HG02973 (cell line): Measurements from ENCODE around the gene DHRS3.

ENCODE experiments used
- ATAC-seq: cut with Tn5 transposase; IDR thresholded peaks from one replicate; pipeline ENCODE4 v1.9.1; 2021; ENCODE audit warnings: moderate library complexity; ENCODE audit not compliant: unreplicated experiment

The DHRS3 gene

DNA sequence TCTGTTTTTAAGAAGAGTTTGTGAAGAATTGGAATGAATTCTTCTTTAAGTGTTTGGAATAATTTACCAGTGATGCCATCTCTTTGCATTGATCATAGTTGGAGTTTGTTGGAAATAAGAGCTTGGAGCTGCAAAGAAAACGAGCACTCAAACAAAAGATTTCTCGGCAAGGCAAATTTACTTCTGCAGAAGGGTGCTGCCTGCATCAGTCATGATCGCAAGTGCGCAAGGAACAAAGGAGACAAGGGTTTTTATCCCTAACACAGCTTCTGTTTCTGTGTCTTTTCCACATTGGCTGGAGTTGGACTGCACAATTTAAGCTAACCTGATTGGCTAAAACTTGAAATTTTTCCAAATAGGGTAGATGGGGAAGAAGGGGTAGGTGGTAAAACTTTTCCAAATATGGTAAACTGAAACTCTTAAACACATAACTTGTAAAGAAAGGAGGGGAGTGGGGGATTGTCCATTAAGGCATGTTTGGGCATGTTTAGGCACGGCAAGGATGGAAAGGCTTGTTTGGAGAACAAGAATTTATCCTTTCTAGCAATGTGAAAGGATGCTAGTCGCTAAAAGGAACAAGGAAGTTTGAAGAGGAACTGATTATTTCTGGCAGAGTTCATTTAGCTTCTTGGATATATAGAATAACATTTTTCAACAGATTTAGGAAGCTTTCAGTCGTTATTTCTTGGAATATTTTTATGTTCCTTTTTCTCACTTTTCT lies 22.4 kb upstream of the DHRS3 start:
- ATAC-seq = no peak

DNA sequence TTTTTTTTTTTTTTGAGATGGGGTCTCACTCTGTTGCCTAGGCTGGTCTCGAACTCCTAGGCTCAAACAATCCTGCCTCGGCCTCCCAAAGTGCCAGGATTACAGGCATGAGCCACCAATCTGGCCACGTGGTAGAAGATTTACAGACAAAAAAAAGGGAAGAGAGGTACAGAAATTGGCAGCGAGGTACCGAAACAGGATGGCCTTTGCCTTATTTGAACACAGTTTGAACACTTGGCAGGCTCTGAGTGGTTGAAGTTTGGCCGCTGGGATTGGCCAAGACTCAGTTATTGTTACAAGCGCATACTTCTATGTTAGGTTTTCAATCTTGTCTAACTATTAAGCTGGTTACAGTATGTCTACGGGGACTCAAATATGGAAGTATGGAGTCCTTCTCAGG lies 19.7 kb upstream of the DHRS3 start:
- no peak for ATAC-seq

DNA sequence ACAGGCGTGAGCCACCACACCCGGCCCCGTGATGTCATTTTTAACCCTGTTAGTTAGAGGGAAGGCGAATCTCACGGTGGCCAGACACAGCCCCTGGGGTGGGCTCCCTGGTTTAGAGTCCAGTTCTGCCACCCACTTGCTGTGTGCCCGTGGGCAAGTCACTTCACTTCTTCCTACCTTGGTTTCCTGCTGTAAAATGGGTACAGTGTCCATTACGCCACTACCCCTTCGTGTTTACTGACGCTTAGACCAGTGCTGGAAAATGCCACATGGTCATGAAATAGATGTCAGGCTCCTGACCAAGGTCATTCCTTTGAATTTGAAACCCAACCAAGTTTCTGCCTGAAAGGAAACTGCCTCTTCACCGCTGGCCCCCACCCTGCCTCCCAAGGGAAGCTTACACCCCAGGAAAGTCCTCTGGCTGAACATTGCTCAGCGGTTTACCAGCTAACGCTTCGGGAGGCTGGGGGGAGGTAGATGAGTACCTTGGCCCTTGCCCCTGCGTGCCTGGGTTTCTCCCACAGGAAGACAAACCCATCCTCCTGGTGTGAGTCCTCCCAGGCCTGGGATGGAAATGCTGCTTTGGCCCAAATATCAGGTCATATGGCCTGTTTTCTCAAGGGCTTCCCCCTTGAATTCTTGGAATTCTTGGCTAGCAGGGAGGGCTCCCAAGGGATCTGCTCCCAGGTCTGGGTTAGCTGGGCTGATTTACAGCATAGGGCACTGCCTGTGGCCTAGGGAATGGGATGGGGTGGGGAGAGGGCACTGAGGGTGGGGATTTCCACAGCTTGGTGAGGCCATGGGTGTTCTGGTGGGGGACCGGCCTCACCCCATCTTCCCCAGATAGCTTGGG lies 18.3 kb upstream of the DHRS3 start:
- no peak for ATAC-seq

DNA sequence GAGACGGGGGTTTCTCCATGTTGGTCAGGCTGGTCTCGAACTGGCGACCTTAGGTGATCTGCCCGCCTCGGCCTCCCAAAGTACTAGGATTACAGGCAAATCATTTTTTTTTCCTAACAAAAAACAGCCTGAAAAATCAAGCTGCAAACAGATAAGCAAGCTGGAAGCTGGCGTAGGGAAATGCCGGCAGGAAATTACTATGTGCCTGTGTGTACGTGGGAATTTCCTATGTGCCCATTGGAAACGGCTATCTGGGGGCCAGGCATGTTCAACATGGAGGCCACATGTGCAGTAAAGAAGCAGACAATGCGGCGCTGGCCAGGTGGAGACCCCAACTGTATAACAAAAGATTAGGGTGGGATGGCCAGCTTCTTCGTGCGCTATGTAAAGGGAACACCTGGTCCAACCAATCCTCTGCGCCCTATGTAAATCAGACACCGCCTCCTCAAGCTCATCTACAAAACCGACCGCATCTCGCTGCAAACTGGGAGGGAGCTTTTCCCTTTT lies 16.7 kb upstream of the DHRS3 start:
- ATAC-seq = no peak

DNA sequence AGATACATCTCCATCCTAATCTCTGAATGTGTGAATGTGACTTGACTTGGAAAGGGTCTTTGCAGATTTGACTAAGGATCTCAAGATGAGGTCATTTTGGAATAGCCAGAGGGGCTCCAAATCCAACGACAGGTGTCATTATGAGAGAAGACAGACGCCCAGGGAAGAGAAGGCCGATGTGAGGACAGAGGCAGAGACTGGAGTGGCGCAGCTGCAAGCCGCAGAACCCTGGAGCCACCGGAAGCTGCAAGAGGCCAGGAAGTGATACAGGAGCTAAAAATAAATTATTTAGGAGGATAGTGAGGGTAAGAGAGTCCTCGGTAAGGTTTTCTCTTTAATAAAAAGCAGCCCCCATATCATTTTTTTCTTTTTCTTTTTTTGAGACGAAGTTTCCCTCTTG lies 16.1 kb upstream of the DHRS3 start:
- ATAC-seq = no peak

DNA sequence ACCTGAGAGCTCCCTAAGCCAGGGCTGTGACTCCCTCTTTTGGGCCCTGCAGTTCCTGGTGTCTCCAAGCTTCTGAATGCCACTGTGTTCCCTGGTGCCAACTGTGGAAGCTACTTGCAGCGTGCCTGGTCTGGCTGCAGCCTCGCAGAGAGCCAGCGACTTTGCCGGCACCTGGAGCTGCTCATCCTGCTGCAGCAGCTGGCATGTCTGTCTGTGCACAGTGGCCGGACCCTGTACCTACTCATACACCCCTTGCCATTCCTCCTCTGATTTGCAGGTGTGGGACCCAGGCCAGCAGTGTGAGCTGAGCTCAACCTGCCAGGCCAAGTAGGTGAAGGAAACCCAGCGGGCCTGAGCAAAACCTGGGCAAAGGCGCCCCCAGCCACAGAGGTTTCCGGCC lies 13.6 kb upstream of the DHRS3 start:
- no peak for ATAC-seq

DNA sequence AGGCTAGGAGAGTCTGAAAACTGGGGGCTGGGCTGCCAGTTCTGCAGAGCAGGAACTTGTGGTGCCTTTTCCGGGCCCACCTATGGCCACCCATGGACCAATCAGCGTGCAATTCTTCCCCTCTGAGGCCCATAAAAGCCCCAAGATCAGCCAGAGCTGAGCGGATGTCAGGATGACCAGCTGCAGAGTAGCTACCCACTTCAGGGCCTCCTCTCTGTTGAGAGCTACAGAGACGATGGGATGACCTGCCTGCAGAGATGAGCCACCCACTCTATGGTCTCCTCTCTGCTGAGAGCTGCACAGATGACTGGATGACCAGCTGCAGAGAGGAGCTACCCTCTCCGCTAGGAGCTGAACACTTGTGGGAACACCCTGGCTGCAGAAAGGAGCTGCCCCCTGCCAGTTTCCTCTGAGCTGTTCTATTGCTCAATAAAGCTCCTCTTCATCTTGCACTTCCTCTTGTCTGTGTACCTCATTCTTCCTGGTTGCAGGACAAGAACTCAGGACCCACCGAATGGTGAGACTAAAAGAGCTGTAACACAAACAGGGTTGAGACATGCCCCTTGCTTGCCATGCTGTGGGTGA lies 13.0 kb upstream of the DHRS3 start:
- no peak for ATAC-seq

DNA sequence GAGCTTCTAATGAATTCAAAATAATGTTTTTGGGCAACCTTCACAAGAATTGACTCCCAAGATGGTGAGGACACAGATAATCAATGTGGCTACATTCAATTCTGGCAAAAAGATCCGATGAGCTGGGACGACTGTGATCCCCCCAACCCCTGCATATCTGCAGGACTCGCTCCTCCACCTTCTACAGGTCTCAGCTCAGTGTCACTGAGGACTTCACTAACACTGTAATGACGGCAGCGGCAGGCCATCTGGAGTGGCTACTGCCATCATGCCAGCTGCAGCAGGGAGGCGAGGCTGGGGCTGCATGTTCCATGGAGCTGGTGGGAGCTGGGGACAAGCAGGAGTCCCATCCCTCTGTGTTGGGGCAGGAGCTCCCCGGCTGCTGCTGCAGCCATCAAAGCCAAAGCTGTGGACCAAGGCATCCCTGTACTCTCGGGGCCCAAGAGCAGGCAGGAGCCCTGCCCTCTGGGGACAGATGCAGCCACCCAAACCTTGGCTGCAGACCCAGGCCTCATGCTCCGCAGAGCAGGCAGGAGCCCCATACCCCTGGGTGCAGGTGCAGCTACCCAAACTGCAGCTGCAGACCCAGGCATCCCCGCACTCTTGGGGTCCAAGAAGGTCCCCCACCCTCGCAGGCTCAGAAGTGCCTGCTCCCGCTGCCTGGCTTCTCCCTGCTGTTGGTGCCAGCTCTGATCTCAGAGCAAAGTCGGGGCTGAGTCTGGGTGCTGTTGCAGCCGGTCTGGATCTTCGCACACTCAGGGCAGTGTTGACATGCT lies 12.2 kb upstream of the DHRS3 start:
- no peak for ATAC-seq

DNA sequence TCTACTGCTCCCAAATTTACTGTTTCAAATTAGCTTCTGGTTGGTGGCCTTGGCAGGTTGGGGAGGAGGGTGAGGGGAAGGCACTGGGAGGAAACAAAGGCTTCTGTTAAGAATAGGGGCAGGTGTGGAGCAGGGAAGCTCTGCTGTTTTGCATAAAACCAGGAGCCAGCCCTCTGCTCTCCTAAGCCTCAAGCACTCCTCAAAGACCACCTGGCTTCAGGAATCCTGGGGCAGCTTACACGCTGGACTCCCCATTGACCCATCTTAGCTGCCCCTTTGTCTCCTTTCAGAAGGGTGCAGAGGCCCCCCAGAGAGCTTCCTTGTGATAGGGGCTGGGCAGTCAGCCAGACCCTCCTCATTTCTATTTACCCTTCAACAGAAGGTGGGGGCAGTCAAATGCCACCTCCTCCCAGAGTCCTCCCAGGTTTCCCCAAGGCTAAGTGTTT lies 11.5 kb upstream of the DHRS3 start:
- ATAC-seq = no peak

DNA sequence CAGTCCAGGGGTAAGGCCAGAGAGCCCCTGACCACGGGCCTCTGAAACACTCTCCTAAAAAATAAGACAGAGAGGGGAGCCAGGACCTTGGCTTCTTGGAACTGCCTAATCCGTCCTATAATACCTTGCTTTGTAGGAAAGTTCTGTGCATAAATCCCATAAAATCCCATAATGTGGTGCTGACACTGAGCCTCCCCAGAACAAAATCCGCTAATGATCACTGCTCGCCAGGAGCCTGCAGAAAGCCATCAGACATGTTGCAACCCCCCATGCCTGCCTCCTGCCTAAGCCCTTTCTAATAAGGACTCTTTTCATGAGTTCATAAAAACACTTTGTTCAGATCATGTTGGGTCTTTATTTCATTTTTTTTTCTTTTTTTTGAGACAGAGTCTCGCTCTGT lies 9.3 kb upstream of the DHRS3 start:
- ATAC-seq = no peak

DNA sequence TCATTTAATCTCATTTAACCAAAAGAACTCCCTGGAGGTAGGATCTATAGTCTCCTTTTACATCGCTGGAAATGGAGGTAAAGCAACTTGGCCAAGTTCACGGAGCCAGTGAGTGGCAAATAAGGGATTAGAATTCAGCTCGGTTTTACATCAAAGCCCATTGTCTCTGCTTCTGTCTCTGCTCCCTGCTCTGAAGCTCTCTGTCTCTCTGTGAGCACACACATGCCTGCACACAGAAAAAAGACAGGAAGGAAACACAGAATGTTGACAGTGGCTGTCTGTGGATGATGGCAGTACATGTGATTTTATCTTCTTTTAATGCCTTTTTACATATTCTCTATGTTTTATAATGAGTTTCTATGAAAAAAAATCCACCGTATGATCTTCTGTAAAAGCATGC lies 8.9 kb upstream of the DHRS3 start:
- ATAC-seq = no peak

DNA sequence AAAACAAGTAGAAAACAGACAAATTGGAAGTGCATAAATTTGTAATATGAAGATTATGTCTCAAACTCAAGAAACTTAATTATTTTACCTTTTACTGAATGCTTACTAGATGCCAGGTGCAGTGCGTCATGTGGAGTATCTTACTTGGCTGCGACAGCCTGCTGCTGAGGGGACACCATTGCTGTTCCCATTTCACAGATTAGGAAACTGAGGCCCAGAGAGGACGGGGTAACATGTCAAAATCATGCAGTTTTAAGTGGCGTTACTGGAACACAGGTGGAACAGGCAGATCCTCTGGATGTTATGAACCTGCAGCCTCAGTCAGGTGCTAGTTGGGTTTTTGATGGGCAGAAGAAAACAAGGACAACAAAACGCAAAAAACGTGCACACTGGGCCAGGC lies 7.3 kb upstream of the DHRS3 start:
- no peak for ATAC-seq

DNA sequence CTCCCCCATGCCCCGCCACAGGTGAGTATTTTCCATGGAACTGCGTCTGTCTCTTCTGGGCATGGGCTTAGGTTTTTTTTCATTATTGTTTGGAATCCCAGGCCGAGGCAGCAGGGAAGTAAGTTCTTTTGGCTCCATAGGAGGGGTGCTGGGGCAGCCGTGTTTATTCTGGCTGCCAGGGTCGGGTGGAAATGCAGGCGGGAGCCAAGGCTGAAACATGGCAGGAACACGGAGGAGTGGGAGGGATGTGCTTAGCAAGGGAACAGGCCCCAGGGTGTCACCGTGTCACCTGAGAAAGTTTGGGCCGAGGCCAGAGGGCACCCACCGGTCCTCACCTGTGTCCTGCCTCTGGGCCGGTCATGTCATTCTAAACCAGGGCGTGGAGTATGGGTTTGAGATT lies 4.5 kb upstream of the DHRS3 start:
- ATAC-seq = no peak

DNA sequence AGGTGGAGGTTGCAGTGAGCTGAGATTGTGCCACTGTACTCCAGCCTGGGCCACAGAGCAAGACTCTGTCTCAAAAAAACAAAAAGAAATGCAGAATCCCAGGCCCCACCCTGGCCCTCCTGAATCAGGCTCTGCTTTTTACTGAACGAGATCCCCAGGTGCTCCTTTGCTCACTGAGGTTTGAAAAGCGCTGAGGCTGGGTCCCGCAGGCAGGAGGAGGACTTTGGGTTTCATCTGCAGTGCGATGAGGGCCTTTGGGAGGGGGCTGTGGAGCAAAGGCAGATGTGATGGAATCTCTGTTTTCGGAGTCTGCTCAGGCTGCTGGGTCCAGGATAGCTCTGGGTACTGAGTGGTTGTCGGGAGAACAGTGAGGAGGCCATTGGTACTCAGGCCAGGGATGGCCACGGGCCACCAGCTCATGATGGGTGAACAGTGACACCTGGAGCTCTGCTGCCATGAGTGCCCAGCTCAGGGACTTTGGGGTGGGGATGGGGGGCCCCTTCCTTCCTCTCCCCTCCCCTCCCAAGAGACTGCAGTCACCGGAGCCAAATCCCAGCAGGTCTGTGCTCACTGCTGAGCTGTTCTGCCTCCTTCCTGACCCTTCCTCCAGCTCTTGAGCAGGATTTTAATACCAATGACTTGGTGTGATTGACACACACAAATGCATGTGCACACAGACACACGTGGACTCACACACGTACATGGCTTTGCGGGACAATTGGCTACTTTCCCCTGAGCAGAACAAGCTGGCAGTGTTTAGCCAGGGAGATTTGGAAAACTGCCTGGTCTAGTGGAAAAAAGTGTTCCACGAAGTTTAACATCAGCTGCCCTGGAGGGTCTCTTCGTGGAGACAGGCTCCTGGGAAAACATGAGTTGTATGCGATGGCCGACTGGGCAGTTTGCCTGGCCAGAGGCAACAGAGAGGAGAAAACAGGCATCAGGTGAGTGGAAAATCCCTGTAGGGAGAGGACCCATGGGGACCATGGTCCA lies 3.6 kb upstream of the DHRS3 start:
- no peak for ATAC-seq

DNA sequence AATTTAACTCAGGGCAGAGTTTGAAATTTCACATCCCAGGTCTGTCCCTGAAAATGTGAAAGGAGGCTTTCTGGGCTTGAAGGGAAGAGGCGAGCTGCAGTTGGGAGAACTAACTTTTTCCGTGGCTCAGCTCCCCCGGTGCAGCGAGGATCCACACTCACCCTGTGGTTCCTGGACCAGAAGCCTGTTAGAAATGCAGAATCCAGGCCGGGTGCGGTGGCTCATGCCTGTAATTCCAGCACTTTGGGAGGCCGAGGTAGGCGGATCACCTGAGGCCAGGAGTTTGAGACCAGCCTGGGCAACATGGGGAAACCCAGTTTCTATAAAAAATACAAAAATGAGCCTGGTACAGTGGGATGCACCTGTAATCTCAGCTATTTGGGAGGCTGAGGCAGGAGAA lies 2.9 kb upstream of the DHRS3 start:
- ATAC-seq = no peak

DNA sequence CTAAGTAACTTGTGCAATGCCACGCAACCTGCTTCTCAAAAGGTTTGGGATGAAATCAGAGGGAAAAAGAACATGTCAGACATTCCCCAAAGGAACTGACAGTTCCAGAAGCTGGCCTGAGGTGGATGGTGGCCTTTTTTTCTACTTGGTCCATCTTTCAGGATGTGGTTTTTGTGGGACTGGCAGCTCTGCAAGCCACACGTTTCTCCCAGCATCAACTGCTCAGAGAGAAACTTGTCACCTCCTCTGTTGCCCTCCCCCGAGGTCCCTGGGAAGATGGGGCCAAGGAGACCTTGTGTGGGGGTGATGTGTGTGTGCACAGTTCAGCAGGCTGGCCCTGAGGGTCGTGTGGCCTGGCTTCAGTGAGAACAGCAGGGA lies 2.5 kb upstream of the DHRS3 start:
- no peak for ATAC-seq

DNA sequence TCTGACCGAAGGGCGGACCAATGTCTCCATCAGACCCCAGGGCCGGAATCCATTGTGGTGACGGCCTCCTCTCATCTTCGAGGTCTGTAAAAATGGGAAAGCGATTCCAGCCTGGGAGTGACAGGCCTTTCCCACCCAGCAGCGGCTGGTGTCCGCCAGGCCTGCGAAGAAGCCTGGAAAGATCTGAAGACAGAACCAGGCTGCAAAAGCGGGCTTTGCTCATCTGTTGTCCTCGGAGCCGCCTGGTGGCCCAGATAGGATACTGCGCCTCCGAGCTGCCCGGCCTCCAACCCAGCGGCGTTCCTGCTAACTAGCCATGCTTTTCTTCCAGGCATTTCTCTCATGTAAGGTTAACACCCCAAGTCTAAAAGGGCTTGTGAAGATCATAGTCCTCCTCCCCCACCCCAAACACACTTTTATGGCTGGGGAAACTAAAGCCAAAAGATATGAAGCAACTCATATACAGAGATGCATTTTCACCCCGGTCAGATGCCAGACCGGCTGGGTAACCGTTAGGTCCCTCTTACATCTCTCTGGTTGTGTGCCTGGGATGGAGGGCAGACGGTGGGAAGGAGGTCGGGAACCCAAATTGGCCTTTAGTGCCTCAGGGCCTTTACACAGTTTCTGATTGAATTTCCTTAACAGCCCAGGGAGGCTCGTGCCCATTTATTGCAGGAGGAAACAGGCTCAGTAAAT lies 1.9 kb upstream of the DHRS3 start:
- peak; percentile 41 for ATAC-seq

DNA sequence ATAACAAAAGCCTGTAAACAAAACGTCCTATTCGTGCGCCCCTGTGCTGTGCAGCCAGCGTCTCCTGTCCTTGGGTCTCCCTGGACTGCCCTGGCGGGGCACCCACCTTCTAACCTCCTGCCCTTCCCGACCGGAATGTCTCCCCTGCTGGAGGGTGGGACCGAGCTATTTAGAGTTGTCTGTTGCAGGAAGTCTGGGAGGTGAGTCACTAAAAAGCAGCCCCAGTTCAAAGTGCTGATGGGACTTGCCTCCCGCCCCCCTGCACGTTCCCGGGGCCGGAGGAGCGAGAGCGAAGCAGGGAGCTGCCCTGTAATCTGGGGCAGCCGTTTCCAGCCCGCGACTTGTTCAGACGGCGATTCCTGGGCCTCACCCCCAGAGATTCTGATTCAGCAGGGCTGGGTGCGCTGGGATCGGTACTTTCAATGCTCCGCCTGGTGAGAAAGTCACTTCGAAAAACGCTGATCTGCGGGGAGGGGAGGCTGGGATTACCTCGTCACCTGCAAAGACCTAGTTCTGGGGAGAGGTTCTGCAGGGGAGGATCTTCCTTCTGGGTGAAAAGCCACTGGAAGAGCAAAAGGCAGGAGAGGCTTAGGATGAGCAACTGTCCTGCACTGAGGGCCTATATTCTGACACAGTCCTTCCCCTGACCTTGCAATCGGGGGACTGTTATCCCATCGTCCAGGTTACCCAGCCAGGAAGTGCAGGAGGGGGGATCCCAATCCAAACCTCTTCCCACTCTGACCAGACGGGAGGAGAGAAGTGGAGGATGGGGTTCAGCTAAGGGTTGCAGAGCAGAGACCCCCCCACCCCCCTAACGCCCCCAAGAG lies 1.2 kb upstream of the DHRS3 start:
- ATAC-seq = no peak

DNA sequence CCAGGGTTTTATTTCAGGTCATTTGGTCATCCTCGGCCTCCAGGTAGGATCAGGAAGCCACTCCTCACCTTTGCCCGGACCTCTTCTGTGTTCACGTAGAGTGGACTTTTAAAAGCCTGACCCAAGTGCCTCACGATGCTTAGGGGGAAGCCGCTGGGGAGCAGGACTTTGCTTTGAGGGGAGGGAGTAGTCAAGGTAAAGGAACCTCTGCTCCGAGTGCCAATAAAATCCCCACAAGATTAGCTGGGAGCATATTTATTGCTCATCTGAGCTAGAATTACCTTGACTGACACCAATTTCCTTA lies 603 bp upstream of the DHRS3 start:
- no peak for ATAC-seq
